ENCODE data around the gene GOLGA8K. TPM values are rescaled to one million over a fixed set of nuclear protein-coding genes. Genes with fewer than 3 reads are reported as not detected.
"Not testable (repeated sequence)": the region's sequence is repeated elsewhere in the genome, so short reads cannot be mapped to it uniquely, and the experiment has no call there.

Gene GOLGA8K, protein sequence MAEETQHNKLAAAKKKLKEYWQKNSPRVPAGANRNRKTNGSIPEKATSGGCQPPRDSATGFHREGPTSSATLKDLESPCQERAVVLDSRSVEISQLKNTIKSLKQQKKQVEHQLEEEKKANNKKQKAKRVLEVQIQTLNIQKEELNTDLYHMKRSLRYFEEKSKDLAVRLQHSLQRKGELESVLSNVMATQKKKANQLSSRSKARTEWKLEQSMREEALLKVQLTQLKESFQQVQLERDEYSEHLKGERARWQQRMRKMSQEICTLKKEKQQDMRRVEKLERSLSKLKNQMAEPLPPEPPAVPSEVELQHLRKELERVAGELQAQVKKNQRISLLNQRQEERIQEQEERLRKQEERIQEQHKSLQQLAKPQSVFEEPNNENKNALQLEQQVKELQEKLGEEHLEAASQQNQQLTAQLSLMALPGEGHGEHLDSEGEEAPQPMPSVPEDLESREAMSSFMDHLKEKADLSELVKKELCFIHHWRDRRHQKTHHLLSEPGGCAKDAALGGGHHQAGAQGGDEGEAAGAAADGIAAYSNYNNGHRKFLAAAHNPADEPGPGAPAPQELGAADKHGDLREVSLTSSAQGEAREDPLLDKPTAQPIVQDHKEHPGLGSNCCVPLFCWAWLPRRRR
- polyA plus RNA-seq (2013, experiment 1 of 4) = not detected
- polyA plus RNA-seq (2013, experiment 2 of 4) = not detected
- 0.27 TPM for polyA plus RNA-seq (2013, experiment 3 of 4)
- not detected for polyA plus RNA-seq (2013, experiment 4 of 4)

DNA sequence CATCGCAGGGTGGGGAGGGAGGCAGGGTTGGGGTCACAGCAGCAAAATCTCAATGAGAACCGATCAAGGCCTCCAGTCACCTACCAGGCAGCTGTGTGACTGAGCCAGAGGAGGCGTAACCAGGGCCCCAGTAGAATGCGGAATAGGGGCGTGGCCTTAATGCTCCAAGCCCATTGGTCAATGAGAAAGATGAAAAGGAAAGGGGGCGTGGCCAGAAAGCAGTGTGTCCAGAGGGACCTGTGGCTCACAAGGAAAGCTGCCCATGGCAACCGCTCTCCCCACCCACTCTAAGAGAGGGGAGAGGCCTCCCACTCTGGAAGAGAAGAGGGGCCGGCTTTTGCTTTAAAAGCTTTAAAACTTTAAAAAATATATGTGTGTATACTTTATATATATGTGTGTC lies at the start of gene GOLGA8K:
Gene GOLGA8K, minus strand, starts transcription at position 101 of the 400 bp plus-strand sequence. Its CDS starts 98 bp downstream, at position 3.
- H3K27me3 ChIP-seq (ENCODE audit: control insufficient read depth, insufficient read depth, low read length, poor library complexity, severe bottlenecking); H3K4me3 ChIP-seq (ENCODE audit: insufficient read depth, low read depth, low read length); H3K36me3 ChIP-seq (ENCODE audit: control insufficient read depth, insufficient read depth, low read length); H3K27ac ChIP-seq (ENCODE audit: insufficient read depth, low read depth, low read length, poor library complexity, severe bottlenecking); H3K9me3 ChIP-seq (ENCODE audit: control insufficient read depth, low read length); H3K4me1 ChIP-seq (ENCODE audit: control insufficient read depth, insufficient read depth, low read length): not testable (repeated sequence)
- no CpG with 5 or more reads among the region's 8 CpGs for WGBS, 2 experiments

GRCh38 chr15:32440445-32440977 lies 37.4 kb upstream of the GOLGA8K start:
- not testable (repeated sequence) for H3K4me3 ChIP-seq (ENCODE audit: insufficient read depth, low read depth, low read length); H3K9me3 ChIP-seq (ENCODE audit: control insufficient read depth, low read length); H3K4me1 ChIP-seq (ENCODE audit: control insufficient read depth, insufficient read depth, low read length); H3K36me3 ChIP-seq (ENCODE audit: control insufficient read depth, insufficient read depth, low read length); H3K27me3 ChIP-seq (ENCODE audit: control insufficient read depth, insufficient read depth, low read length, poor library complexity, severe bottlenecking); H3K27ac ChIP-seq (ENCODE audit: insufficient read depth, low read depth, low read length, poor library complexity, severe bottlenecking)
- 22 to 25% methylated on average over 4 of the region's 12 CpGs for WGBS, 2 experiments

DNA sequence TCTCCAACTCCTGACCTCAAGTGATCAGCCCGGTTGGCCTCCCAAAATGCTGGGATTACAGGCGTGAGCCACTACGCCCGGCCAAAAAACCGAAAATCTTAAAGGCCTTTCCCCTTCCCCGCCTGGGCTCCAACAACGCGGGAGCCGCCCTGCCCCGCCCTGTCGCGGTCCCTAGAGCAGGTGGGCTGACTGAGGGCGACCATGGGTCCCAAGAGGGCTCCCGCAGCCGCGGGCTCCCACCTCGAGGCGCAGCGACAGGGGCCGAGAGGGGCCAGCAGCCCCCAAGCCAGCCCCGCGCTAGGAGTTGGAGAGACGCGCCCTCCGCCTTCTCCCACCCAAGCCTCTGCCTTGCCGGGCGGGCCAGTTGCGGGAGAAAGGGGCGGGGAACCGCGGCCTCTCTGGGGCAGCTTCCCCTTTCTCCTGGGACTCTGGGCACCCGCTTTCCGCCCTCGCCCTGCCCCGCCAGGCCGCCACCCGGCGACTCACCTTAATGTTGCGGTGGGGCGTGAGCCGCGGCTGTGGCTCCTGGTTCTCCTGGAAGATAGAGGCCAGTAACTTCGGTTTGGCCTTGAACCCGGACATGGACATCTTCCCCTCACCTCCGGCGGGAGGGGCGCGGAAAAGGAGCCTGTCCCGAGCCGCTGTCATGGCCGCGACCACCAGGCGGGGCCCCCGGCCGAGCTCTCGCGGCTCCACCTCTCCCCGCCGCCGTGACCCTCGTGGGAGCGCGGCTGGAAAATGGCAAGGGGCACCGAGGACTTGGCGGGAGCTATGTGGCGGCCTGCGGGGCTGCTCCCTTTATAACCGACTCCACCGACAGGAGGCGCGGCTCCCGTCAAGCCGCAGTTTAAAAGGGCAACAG lies 31.2 kb upstream of the GOLGA8K start:
- H3K27me3 ChIP-seq (ENCODE audit: control insufficient read depth, insufficient read depth, low read length, poor library complexity, severe bottlenecking); H3K4me3 ChIP-seq (ENCODE audit: insufficient read depth, low read depth, low read length); H3K27ac ChIP-seq (ENCODE audit: insufficient read depth, low read depth, low read length, poor library complexity, severe bottlenecking); H3K4me1 ChIP-seq (ENCODE audit: control insufficient read depth, insufficient read depth, low read length); H3K36me3 ChIP-seq (ENCODE audit: control insufficient read depth, insufficient read depth, low read length); H3K9me3 ChIP-seq (ENCODE audit: control insufficient read depth, low read length): not testable (repeated sequence)
- WGBS, 2 experiments = no CpG with 5 or more reads among the region's 73 CpGs

GRCh38 chr15:32427635-32428034 lies 24.5 kb upstream of the GOLGA8K start:
- not testable (repeated sequence) for H3K4me3 ChIP-seq (ENCODE audit: insufficient read depth, low read depth, low read length); H3K4me1 ChIP-seq (ENCODE audit: control insufficient read depth, insufficient read depth, low read length); H3K36me3 ChIP-seq (ENCODE audit: control insufficient read depth, insufficient read depth, low read length); H3K9me3 ChIP-seq (ENCODE audit: control insufficient read depth, low read length); H3K27me3 ChIP-seq (ENCODE audit: control insufficient read depth, insufficient read depth, low read length, poor library complexity, severe bottlenecking); H3K27ac ChIP-seq (ENCODE audit: insufficient read depth, low read depth, low read length, poor library complexity, severe bottlenecking)
- WGBS, 2 experiments = 88% methylated on average over 1 of the region's 4 CpGs; no CpG with 5 or more reads in 1 of the 2 experiments

- H3K27ac ChIP-seq (ENCODE audit: insufficient read depth, low read depth, low read length, poor library complexity, severe bottlenecking); H3K36me3 ChIP-seq (ENCODE audit: control insufficient read depth, insufficient read depth, low read length); H3K9me3 ChIP-seq (ENCODE audit: control insufficient read depth, low read length); H3K4me1 ChIP-seq (ENCODE audit: control insufficient read depth, insufficient read depth, low read length); H3K27me3 ChIP-seq (ENCODE audit: control insufficient read depth, insufficient read depth, low read length, poor library complexity, severe bottlenecking); H3K4me3 ChIP-seq (ENCODE audit: insufficient read depth, low read depth, low read length): not testable (repeated sequence)
- WGBS, 2 experiments = 92% methylated on average over 2 of the region's 4 CpGs; no CpG with 5 or more reads in 1 of the 2 experiments
Observed at GRCh38 chr15:32426511-32426910, 23.4 kb upstream of the GOLGA8K start.

DNA sequence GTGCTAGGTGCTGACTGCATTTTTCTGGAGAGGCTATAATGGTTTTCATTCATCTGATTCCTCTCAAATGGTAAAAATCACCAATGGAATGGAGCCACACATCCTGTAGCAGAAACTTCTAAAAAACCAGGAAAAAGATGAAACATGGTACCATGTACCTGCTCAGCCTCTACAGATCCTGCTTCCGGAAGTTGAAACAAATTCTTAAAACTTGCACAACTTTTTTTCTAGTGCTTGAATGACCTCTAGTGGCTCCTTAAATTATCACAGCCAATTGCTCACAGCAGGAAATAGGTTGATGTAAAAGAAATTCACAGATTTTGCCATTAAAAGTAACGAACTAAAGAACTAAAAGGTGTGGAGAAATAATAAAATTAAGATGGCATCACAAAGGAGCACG lies 4.8 kb upstream of the GOLGA8K start:
- not testable (repeated sequence) for H3K4me1 ChIP-seq (ENCODE audit: control insufficient read depth, insufficient read depth, low read length); H3K36me3 ChIP-seq (ENCODE audit: control insufficient read depth, insufficient read depth, low read length); H3K4me3 ChIP-seq (ENCODE audit: insufficient read depth, low read depth, low read length); H3K27ac ChIP-seq (ENCODE audit: insufficient read depth, low read depth, low read length, poor library complexity, severe bottlenecking); H3K9me3 ChIP-seq (ENCODE audit: control insufficient read depth, low read length); H3K27me3 ChIP-seq (ENCODE audit: control insufficient read depth, insufficient read depth, low read length, poor library complexity, severe bottlenecking)
- WGBS, 2 experiments = no CpG with 5 or more reads among the region's 3 CpGs

DNA sequence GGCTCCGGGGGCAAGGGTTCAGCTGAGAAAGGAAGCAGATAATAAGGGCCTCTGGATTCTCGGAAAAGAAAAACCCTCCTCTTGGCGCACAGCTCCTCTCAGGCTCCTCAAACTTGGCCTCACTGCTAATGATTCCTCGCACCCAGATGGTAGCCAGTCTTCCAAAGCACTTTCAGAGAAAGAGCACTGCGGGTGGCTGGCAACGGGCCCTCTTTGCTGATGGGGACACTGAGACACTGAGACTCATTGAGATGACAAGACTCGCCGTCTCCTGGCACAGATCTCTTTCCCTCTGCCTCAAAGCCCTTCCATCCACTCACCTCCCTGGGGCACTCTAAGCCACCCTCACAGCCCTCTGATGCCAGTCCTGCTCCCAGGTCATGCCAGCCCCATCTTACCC lies 6.6 kb downstream of the GOLGA8K start:
- no CpG with 5 or more reads among the region's 8 CpGs for WGBS, 2 experiments

GRCh38 chr15:32394745-32395144 lies 8.3 kb downstream of the GOLGA8K start:
- H3K4me3 ChIP-seq (ENCODE audit: insufficient read depth, low read depth, low read length); H3K4me1 ChIP-seq (ENCODE audit: control insufficient read depth, insufficient read depth, low read length); H3K27me3 ChIP-seq (ENCODE audit: control insufficient read depth, insufficient read depth, low read length, poor library complexity, severe bottlenecking); H3K36me3 ChIP-seq (ENCODE audit: control insufficient read depth, insufficient read depth, low read length); H3K27ac ChIP-seq (ENCODE audit: insufficient read depth, low read depth, low read length, poor library complexity, severe bottlenecking); H3K9me3 ChIP-seq (ENCODE audit: control insufficient read depth, low read length): not testable (repeated sequence)
- WGBS, 2 experiments = no CpG with 5 or more reads among the region's 5 CpGs

More for the DNA sequence above, 6.6 kb downstream of the GOLGA8K start:
- not testable (repeated sequence) for H3K27ac ChIP-seq (ENCODE audit: insufficient read depth, low read depth, low read length, poor library complexity, severe bottlenecking); H3K36me3 ChIP-seq (ENCODE audit: control insufficient read depth, insufficient read depth, low read length); H3K9me3 ChIP-seq (ENCODE audit: control insufficient read depth, low read length); H3K27me3 ChIP-seq (ENCODE audit: control insufficient read depth, insufficient read depth, low read length, poor library complexity, severe bottlenecking); H3K4me1 ChIP-seq (ENCODE audit: control insufficient read depth, insufficient read depth, low read length); H3K4me3 ChIP-seq (ENCODE audit: insufficient read depth, low read depth, low read length)

- not testable (repeated sequence) for H3K4me1 ChIP-seq (ENCODE audit: control insufficient read depth, insufficient read depth, low read length); H3K9me3 ChIP-seq (ENCODE audit: control insufficient read depth, low read length); H3K4me3 ChIP-seq (ENCODE audit: insufficient read depth, low read depth, low read length); H3K36me3 ChIP-seq (ENCODE audit: control insufficient read depth, insufficient read depth, low read length); H3K27ac ChIP-seq (ENCODE audit: insufficient read depth, low read depth, low read length, poor library complexity, severe bottlenecking); H3K27me3 ChIP-seq (ENCODE audit: control insufficient read depth, insufficient read depth, low read length, poor library complexity, severe bottlenecking)
- WGBS, 2 experiments = no CpG with 5 or more reads among the region's 14 CpGs
Observed at GRCh38 chr15:32388050-32388648, 14.9 kb downstream of the GOLGA8K start.
